Measurements from ENCODE around the gene WFDC6.
"Not testable (repeated sequence)": the region's sequence is repeated elsewhere in the genome, so short reads cannot be mapped to it uniquely, and the experiment has no call there.

The WFDC6 gene

GRCh38 chr20:45539382-45539781, at the start of gene WFDC6:
Gene WFDC6 (minus strand): TSS chr20:45539482. CDS start chr20:45539407, 75 bp downstream.
- no peak within 1 kb of the TSS for H3K9ac ChIP-seq (ENCODE audit: low read length)
- H3K27me3 ChIP-seq (ENCODE audit: control insufficient read depth, insufficient read depth, low read length) = peaks cover 15% of the 10 kb centered on the region; the same call in 1 of the 2 replicates
- H3K4me3 ChIP-seq (ENCODE audit: low read depth, low read length) = no peak within 1 kb of the TSS
- H3K9me3 ChIP-seq (ENCODE audit: control insufficient read depth, insufficient read depth, low read depth, low read length) = no peaks in the 10 kb centered on the region
- no peaks in the 10 kb centered on the region for H3K36me3 ChIP-seq (ENCODE audit: control insufficient read depth, insufficient read depth, low read length)
- 0 out of 2 replicates have a peak, but pooled peaks cover 8% of the 10 kb centered on the region for H3K4me1 ChIP-seq (ENCODE audit: control insufficient read depth, insufficient read depth, low read length)
- no peak within 1 kb of the TSS for H3K27ac ChIP-seq (ENCODE audit: low read depth, low read length)

- H3K9me3 ChIP-seq (ENCODE audit: control insufficient read depth, insufficient read depth, low read depth, low read length) = peaks cover 7% of the 10 kb centered on the region; the same call in 1 of the 2 replicates
- peaks cover 4% of the 10 kb centered on the region; the same call in 1 of the 2 replicates for H3K4me1 ChIP-seq (ENCODE audit: control insufficient read depth, insufficient read depth, low read length)
- no peaks in the 10 kb centered on the region for H3K36me3 ChIP-seq (ENCODE audit: control insufficient read depth, insufficient read depth, low read length)
- H3K27me3 ChIP-seq (ENCODE audit: control insufficient read depth, insufficient read depth, low read length) = no peaks in the 10 kb centered on the region
- no peak overlapping the region for H3K27ac ChIP-seq (ENCODE audit: low read depth, low read length)
- no peak overlapping the region for H3K4me3 ChIP-seq (ENCODE audit: low read depth, low read length)
- H3K9ac ChIP-seq (ENCODE audit: low read length) = no peak overlapping the region
Observed at GRCh38 chr20:45588800-45589199, 49.5 kb upstream of the WFDC6 start.

GRCh38 chr20:45585986-45586385, 46.7 kb upstream of the WFDC6 start:
- H3K9ac ChIP-seq (ENCODE audit: low read length); H3K27ac ChIP-seq (ENCODE audit: low read depth, low read length); H3K9me3 ChIP-seq (ENCODE audit: control insufficient read depth, insufficient read depth, low read depth, low read length); H3K36me3 ChIP-seq (ENCODE audit: control insufficient read depth, insufficient read depth, low read length); H3K4me3 ChIP-seq (ENCODE audit: low read depth, low read length); H3K27me3 ChIP-seq (ENCODE audit: control insufficient read depth, insufficient read depth, low read length): not testable (repeated sequence)
- H3K4me1 ChIP-seq (ENCODE audit: control insufficient read depth, insufficient read depth, low read length) = peaks cover 15% of the 10 kb centered on the region

GRCh38 chr20:45584294-45584693, 45.0 kb upstream of the WFDC6 start:
- H3K4me3 ChIP-seq (ENCODE audit: low read depth, low read length); H3K9ac ChIP-seq (ENCODE audit: low read length); H3K27ac ChIP-seq (ENCODE audit: low read depth, low read length); H3K27me3 ChIP-seq (ENCODE audit: control insufficient read depth, insufficient read depth, low read length); H3K36me3 ChIP-seq (ENCODE audit: control insufficient read depth, insufficient read depth, low read length); H3K9me3 ChIP-seq (ENCODE audit: control insufficient read depth, insufficient read depth, low read depth, low read length): not testable (repeated sequence)
- H3K4me1 ChIP-seq (ENCODE audit: control insufficient read depth, insufficient read depth, low read length) = peaks cover 15% of the 10 kb centered on the region

- H3K9ac ChIP-seq (ENCODE audit: low read length) = no peak overlapping the region
- H3K9me3 ChIP-seq (ENCODE audit: control insufficient read depth, insufficient read depth, low read depth, low read length) = 0 out of 2 replicates have a peak, but pooled peaks cover 4% of the 10 kb centered on the region
- H3K27ac ChIP-seq (ENCODE audit: low read depth, low read length) = no peak overlapping the region
- no peaks in the 10 kb centered on the region for H3K36me3 ChIP-seq (ENCODE audit: control insufficient read depth, insufficient read depth, low read length)
- H3K4me1 ChIP-seq (ENCODE audit: control insufficient read depth, insufficient read depth, low read length) = peaks cover 15% of the 10 kb centered on the region
- peak overlapping the region; percentile 28; the same call in 1 of the 2 replicates for H3K4me3 ChIP-seq (ENCODE audit: low read depth, low read length)
- H3K27me3 ChIP-seq (ENCODE audit: control insufficient read depth, insufficient read depth, low read length) = no peaks in the 10 kb centered on the region
Observed at GRCh38 chr20:45583502-45583901, 44.2 kb upstream of the WFDC6 start.

- Histone ChIP-seq H3K9ac (ENCODE audit: low read length) (no peak overlapping the region), H3K27ac (ENCODE audit: low read depth, low read length) (no peak overlapping the region), H3K36me3 (ENCODE audit: control insufficient read depth, insufficient read depth, low read length) (no peaks in the 10 kb centered on the region), H3K4me3 (ENCODE audit: low read depth, low read length) (no peak overlapping the region), H3K27me3 (ENCODE audit: control insufficient read depth, insufficient read depth, low read length) (no peaks in the 10 kb centered on the region), H3K4me1 (ENCODE audit: control insufficient read depth, insufficient read depth, low read length) (peaks cover 26% of the 10 kb centered on the region), H3K9me3 (ENCODE audit: control insufficient read depth, insufficient read depth, low read depth, low read length) (0 out of 2 replicates have a peak, but pooled peaks cover 4% of the 10 kb centered on the region)
Observed at GRCh38 chr20:45581702-45582101, 42.4 kb upstream of the WFDC6 start.

- no peak within 1 kb of the TSS for H3K27ac ChIP-seq (ENCODE audit: low read depth, low read length)
- H3K9ac ChIP-seq (ENCODE audit: low read length) = no peak within 1 kb of the TSS
Observed at GRCh38 chr20:45579184-45579583, 39.9 kb upstream of the WFDC6 start, which contains the start of gene WFDC8. Gene WFDC8 (minus strand): TSS chr20:45579284. CDS start chr20:45579247, 37 bp downstream.

GRCh38 chr20:45578231-45578630, 38.9 kb upstream of the WFDC6 start:
- Histone ChIP-seq H3K27ac (ENCODE audit: low read depth, low read length) (no peak overlapping the region), H3K4me1 (ENCODE audit: control insufficient read depth, insufficient read depth, low read length) (peaks cover 20% of the 10 kb centered on the region), H3K9me3 (ENCODE audit: control insufficient read depth, insufficient read depth, low read depth, low read length) (0 out of 2 replicates have a peak, but pooled peaks cover 4% of the 10 kb centered on the region), H3K9ac (ENCODE audit: low read length) (no peak overlapping the region), H3K27me3 (ENCODE audit: control insufficient read depth, insufficient read depth, low read length) (no peaks in the 10 kb centered on the region), H3K4me3 (ENCODE audit: low read depth, low read length) (no peak overlapping the region), H3K36me3 (ENCODE audit: control insufficient read depth, insufficient read depth, low read length) (no peaks in the 10 kb centered on the region)

More at GRCh38 chr20:45579184-45579583, 39.9 kb upstream of the WFDC6 start, which contains the start of gene WFDC8:
- no peak within 1 kb of the TSS for H3K4me3 ChIP-seq (ENCODE audit: low read depth, low read length)
- no peaks in the 10 kb centered on the region for H3K36me3 ChIP-seq (ENCODE audit: control insufficient read depth, insufficient read depth, low read length)
- peaks cover 28% of the 10 kb centered on the region for H3K4me1 ChIP-seq (ENCODE audit: control insufficient read depth, insufficient read depth, low read length)
- 0 out of 2 replicates have a peak, but pooled peaks cover 4% of the 10 kb centered on the region for H3K9me3 ChIP-seq (ENCODE audit: control insufficient read depth, insufficient read depth, low read depth, low read length)
- no peaks in the 10 kb centered on the region for H3K27me3 ChIP-seq (ENCODE audit: control insufficient read depth, insufficient read depth, low read length)

- H3K27ac ChIP-seq (ENCODE audit: low read depth, low read length) = no peak overlapping the region
- no peaks in the 10 kb centered on the region for H3K36me3 ChIP-seq (ENCODE audit: control insufficient read depth, insufficient read depth, low read length)
- 0 out of 2 replicates have a peak, but pooled peaks cover 4% of the 10 kb centered on the region for H3K9me3 ChIP-seq (ENCODE audit: control insufficient read depth, insufficient read depth, low read depth, low read length)
- peaks cover 16% of the 10 kb centered on the region for H3K4me1 ChIP-seq (ENCODE audit: control insufficient read depth, insufficient read depth, low read length)
- no peak overlapping the region for H3K4me3 ChIP-seq (ENCODE audit: low read depth, low read length)
- no peak overlapping the region for H3K9ac ChIP-seq (ENCODE audit: low read length)
- H3K27me3 ChIP-seq (ENCODE audit: control insufficient read depth, insufficient read depth, low read length) = no peaks in the 10 kb centered on the region
Observed at GRCh38 chr20:45576995-45577394, 37.7 kb upstream of the WFDC6 start.

- Histone ChIP-seq H3K36me3 (ENCODE audit: control insufficient read depth, insufficient read depth, low read length) (no peaks in the 10 kb centered on the region), H3K4me1 (ENCODE audit: control insufficient read depth, insufficient read depth, low read length) (peaks cover 13% of the 10 kb centered on the region), H3K27ac (ENCODE audit: low read depth, low read length) (no peak overlapping the region), H3K27me3 (ENCODE audit: control insufficient read depth, insufficient read depth, low read length) (no peaks in the 10 kb centered on the region), H3K4me3 (ENCODE audit: low read depth, low read length) (no peak overlapping the region), H3K9me3 (ENCODE audit: control insufficient read depth, insufficient read depth, low read depth, low read length) (0 out of 2 replicates have a peak, but pooled peaks cover 4% of the 10 kb centered on the region), H3K9ac (ENCODE audit: low read length) (no peak overlapping the region)
Observed at GRCh38 chr20:45575931-45576330, 36.6 kb upstream of the WFDC6 start.

GRCh38 chr20:45569650-45570049, 30.4 kb upstream of the WFDC6 start:
- H3K36me3 ChIP-seq (ENCODE audit: control insufficient read depth, insufficient read depth, low read length); H3K4me3 ChIP-seq (ENCODE audit: low read depth, low read length); H3K27ac ChIP-seq (ENCODE audit: low read depth, low read length); H3K9me3 ChIP-seq (ENCODE audit: control insufficient read depth, insufficient read depth, low read depth, low read length); H3K27me3 ChIP-seq (ENCODE audit: control insufficient read depth, insufficient read depth, low read length); H3K9ac ChIP-seq (ENCODE audit: low read length); H3K4me1 ChIP-seq (ENCODE audit: control insufficient read depth, insufficient read depth, low read length): not testable (repeated sequence)
